ENCODE results near the gene SPRR2F.
"Not testable (repeated sequence)": the region's sequence is repeated elsewhere in the genome, so short reads cannot be mapped to it uniquely, and the experiment has no call there.

SPRR2F gene

GRCh38 chr1:153113416-153113815, at the start of gene SPRR2F:
TSS of gene SPRR2F (minus strand) at chr1:153113516. CDS start at chr1:153112733, 783 bp downstream.
- no peak within 1 kb of the TSS for H3K27ac ChIP-seq (ENCODE audit: low read length)
- H3K36me3 ChIP-seq (ENCODE audit: control insufficient read depth in 1 of 2, insufficient read depth in 2 of 2, low read length in 2 of 2), result no peaks in the 10 kb centered on the region

GRCh38 chr1:153155541-153155940, 42.2 kb upstream of the SPRR2F start:
- Histone ChIP-seq H3K27me3 (ENCODE audit: low read depth, low read length) (no peaks in the 10 kb centered on the region), H3K27ac (ENCODE audit: low read length) (no peak overlapping the region), H3K4me3 (ENCODE audit: low read depth in 1 of 2, low read length in 2 of 2) (no peak overlapping the region), H3K4me1 (ENCODE audit: control insufficient read depth in 1 of 2, insufficient read depth in 2 of 2, low read length in 2 of 2) (no peaks in the 10 kb centered on the region), H3K36me3 (ENCODE audit: control insufficient read depth in 1 of 2, insufficient read depth in 2 of 2, low read length in 2 of 2) (no peaks in the 10 kb centered on the region), H3K9me3 (ENCODE audit: control insufficient read depth in 1 of 2, low read length in 2 of 2) (peaks cover 0 to 7% of the 10 kb centered on the region in 2 donors)

More at GRCh38 chr1:153113416-153113815, at the start of gene SPRR2F:
- Histone ChIP-seq H3K9me3 (ENCODE audit: control insufficient read depth in 1 of 2, low read length in 2 of 2) (no peaks in the 10 kb centered on the region), H3K27me3 (ENCODE audit: low read depth, low read length) (no peaks in the 10 kb centered on the region), H3K4me1 (ENCODE audit: control insufficient read depth in 1 of 2, insufficient read depth in 2 of 2, low read length in 2 of 2) (no peaks in the 10 kb centered on the region), H3K4me3 (ENCODE audit: low read depth in 1 of 2, low read length in 2 of 2) (no peak within 1 kb of the TSS)

- no peaks in the 10 kb centered on the region for H3K4me1 ChIP-seq (ENCODE audit: control insufficient read depth in 1 of 2, insufficient read depth in 2 of 2, low read length in 2 of 2)
- no peaks in the 10 kb centered on the region for H3K36me3 ChIP-seq (ENCODE audit: control insufficient read depth in 1 of 2, insufficient read depth in 2 of 2, low read length in 2 of 2)
- H3K9me3 ChIP-seq (ENCODE audit: control insufficient read depth in 1 of 2, low read length in 2 of 2), result no peaks in the 10 kb centered on the region
- H3K27me3 ChIP-seq (ENCODE audit: low read depth, low read length), result no peaks in the 10 kb centered on the region
- no peak overlapping the region for H3K4me3 ChIP-seq (ENCODE audit: low read depth in 1 of 2, low read length in 2 of 2)
- H3K27ac ChIP-seq (ENCODE audit: low read length), result no peak overlapping the region
These were observed 39.2 kb upstream of the SPRR2F start for GRCh38 chr1:153152481-153152880.

GRCh38 chr1:153150846-153151245, 37.5 kb upstream of the SPRR2F start, which contains the start of gene SPRR2G:
TSS of gene SPRR2G (minus strand) at chr1:153150890. CDS start at chr1:153150110, 780 bp downstream.
- Histone ChIP-seq H3K4me1 (ENCODE audit: control insufficient read depth in 1 of 2, insufficient read depth in 2 of 2, low read length in 2 of 2) (no peaks in the 10 kb centered on the region), H3K9me3 (ENCODE audit: control insufficient read depth in 1 of 2, low read length in 2 of 2) (no peaks in the 10 kb centered on the region), H3K27ac (ENCODE audit: low read length) (no peak within 1 kb of the TSS), H3K36me3 (ENCODE audit: control insufficient read depth in 1 of 2, insufficient read depth in 2 of 2, low read length in 2 of 2) (no peaks in the 10 kb centered on the region), H3K27me3 (ENCODE audit: low read depth, low read length) (no peaks in the 10 kb centered on the region), H3K4me3 (ENCODE audit: low read depth in 1 of 2, low read length in 2 of 2) (no peak within 1 kb of the TSS)

GRCh38 chr1:153141377-153141776, 28.1 kb upstream of the SPRR2F start:
- no peaks in the 10 kb centered on the region for H3K36me3 ChIP-seq (ENCODE audit: control insufficient read depth in 1 of 2, insufficient read depth in 2 of 2, low read length in 2 of 2)
- H3K4me3 ChIP-seq (ENCODE audit: low read depth in 1 of 2, low read length in 2 of 2), result no peak overlapping the region
- no peaks in the 10 kb centered on the region for H3K4me1 ChIP-seq (ENCODE audit: control insufficient read depth in 1 of 2, insufficient read depth in 2 of 2, low read length in 2 of 2)

GRCh38 chr1:153140484-153140883, 27.2 kb upstream of the SPRR2F start:
- Histone ChIP-seq H3K36me3 (ENCODE audit: control insufficient read depth in 1 of 2, insufficient read depth in 2 of 2, low read length in 2 of 2) (no peaks in the 10 kb centered on the region), H3K4me1 (ENCODE audit: control insufficient read depth in 1 of 2, insufficient read depth in 2 of 2, low read length in 2 of 2) (no peaks in the 10 kb centered on the region), H3K4me3 (ENCODE audit: low read depth in 1 of 2, low read length in 2 of 2) (no peak overlapping the region), H3K27ac (ENCODE audit: low read length) (no peak overlapping the region), H3K27me3 (ENCODE audit: low read depth, low read length) (no peaks in the 10 kb centered on the region), H3K9me3 (ENCODE audit: control insufficient read depth in 1 of 2, low read length in 2 of 2) (no peaks in the 10 kb centered on the region)

More at GRCh38 chr1:153141377-153141776, 28.1 kb upstream of the SPRR2F start:
- no peaks in the 10 kb centered on the region for H3K27me3 ChIP-seq (ENCODE audit: low read depth, low read length)
- H3K27ac ChIP-seq (ENCODE audit: low read length), result no peak overlapping the region
- H3K9me3 ChIP-seq (ENCODE audit: control insufficient read depth in 1 of 2, low read length in 2 of 2), result no peaks in the 10 kb centered on the region

GRCh38 chr1:153133743-153134142, 20.4 kb upstream of the SPRR2F start:
- H3K27ac ChIP-seq (ENCODE audit: low read length), result no peak overlapping the region
- no peaks in the 10 kb centered on the region for H3K36me3 ChIP-seq (ENCODE audit: control insufficient read depth in 1 of 2, insufficient read depth in 2 of 2, low read length in 2 of 2)
- no peaks in the 10 kb centered on the region for H3K27me3 ChIP-seq (ENCODE audit: low read depth, low read length)
- no peak overlapping the region for H3K4me3 ChIP-seq (ENCODE audit: low read depth in 1 of 2, low read length in 2 of 2)
- H3K9me3 ChIP-seq (ENCODE audit: control insufficient read depth in 1 of 2, low read length in 2 of 2), result no peaks in the 10 kb centered on the region
- H3K4me1 ChIP-seq (ENCODE audit: control insufficient read depth in 1 of 2, insufficient read depth in 2 of 2, low read length in 2 of 2), result no peaks in the 10 kb centered on the region

GRCh38 chr1:153133267-153133666, 20.0 kb upstream of the SPRR2F start:
- no peaks in the 10 kb centered on the region for H3K27me3 ChIP-seq (ENCODE audit: low read depth, low read length)
- no peak overlapping the region for H3K4me3 ChIP-seq (ENCODE audit: low read depth in 1 of 2, low read length in 2 of 2)
- no peak overlapping the region for H3K27ac ChIP-seq (ENCODE audit: low read length)
- H3K4me1 ChIP-seq (ENCODE audit: control insufficient read depth in 1 of 2, insufficient read depth in 2 of 2, low read length in 2 of 2), result no peaks in the 10 kb centered on the region
- no peaks in the 10 kb centered on the region for H3K9me3 ChIP-seq (ENCODE audit: control insufficient read depth in 1 of 2, low read length in 2 of 2)
- H3K36me3 ChIP-seq (ENCODE audit: control insufficient read depth in 1 of 2, insufficient read depth in 2 of 2, low read length in 2 of 2), result no peaks in the 10 kb centered on the region

- not testable (repeated sequence) for H3K36me3 ChIP-seq (ENCODE audit: control insufficient read depth in 1 of 2, insufficient read depth in 2 of 2, low read length in 2 of 2); H3K4me3 ChIP-seq (ENCODE audit: low read depth in 1 of 2, low read length in 2 of 2)
These were observed 15.4 kb upstream of the SPRR2F start for GRCh38 chr1:153128688-153129087.

GRCh38 chr1:153127296-153127695, 14.0 kb upstream of the SPRR2F start:
- H3K27ac ChIP-seq (ENCODE audit: low read length), result no peak overlapping the region
- no peak overlapping the region for H3K4me3 ChIP-seq (ENCODE audit: low read depth in 1 of 2, low read length in 2 of 2)
- H3K36me3 ChIP-seq (ENCODE audit: control insufficient read depth in 1 of 2, insufficient read depth in 2 of 2, low read length in 2 of 2), result no peaks in the 10 kb centered on the region
- H3K4me1 ChIP-seq (ENCODE audit: control insufficient read depth in 1 of 2, insufficient read depth in 2 of 2, low read length in 2 of 2), result no peaks in the 10 kb centered on the region
- no peaks in the 10 kb centered on the region for H3K27me3 ChIP-seq (ENCODE audit: low read depth, low read length)
- H3K9me3 ChIP-seq (ENCODE audit: control insufficient read depth in 1 of 2, low read length in 2 of 2), result peaks cover 6 to 22% of the 10 kb centered on the region in 2 donors

More at GRCh38 chr1:153128688-153129087, 15.4 kb upstream of the SPRR2F start:
- H3K9me3 ChIP-seq (ENCODE audit: control insufficient read depth in 1 of 2, low read length in 2 of 2), result peaks cover 6 to 19% of the 10 kb centered on the region in 2 donors
- H3K4me1 ChIP-seq (ENCODE audit: control insufficient read depth in 1 of 2, insufficient read depth in 2 of 2, low read length in 2 of 2); H3K27me3 ChIP-seq (ENCODE audit: low read depth, low read length); H3K27ac ChIP-seq (ENCODE audit: low read length): not testable (repeated sequence)

- H3K4me3 ChIP-seq (ENCODE audit: low read depth in 1 of 2, low read length in 2 of 2), result no peak overlapping the region
- H3K27me3 ChIP-seq (ENCODE audit: low read depth, low read length), result no peaks in the 10 kb centered on the region
- no peak overlapping the region for H3K27ac ChIP-seq (ENCODE audit: low read length)
- no peaks in the 10 kb centered on the region for H3K36me3 ChIP-seq (ENCODE audit: control insufficient read depth in 1 of 2, insufficient read depth in 2 of 2, low read length in 2 of 2)
- H3K9me3 ChIP-seq (ENCODE audit: control insufficient read depth in 1 of 2, low read length in 2 of 2), result peaks cover 6 to 22% of the 10 kb centered on the region in 2 donors
- no peaks in the 10 kb centered on the region for H3K4me1 ChIP-seq (ENCODE audit: control insufficient read depth in 1 of 2, insufficient read depth in 2 of 2, low read length in 2 of 2)
These were observed 12.2 kb upstream of the SPRR2F start for GRCh38 chr1:153125536-153125935.

- H3K4me1 ChIP-seq (ENCODE audit: control insufficient read depth in 1 of 2, insufficient read depth in 2 of 2, low read length in 2 of 2); H3K4me3 ChIP-seq (ENCODE audit: low read depth in 1 of 2, low read length in 2 of 2); H3K27ac ChIP-seq (ENCODE audit: low read length); H3K27me3 ChIP-seq (ENCODE audit: low read depth, low read length); H3K36me3 ChIP-seq (ENCODE audit: control insufficient read depth in 1 of 2, insufficient read depth in 2 of 2, low read length in 2 of 2): not testable (repeated sequence)
- H3K9me3 ChIP-seq (ENCODE audit: control insufficient read depth in 1 of 2, low read length in 2 of 2), result peaks cover 6 to 22% of the 10 kb centered on the region in 2 donors
These were observed 10.5 kb upstream of the SPRR2F start for GRCh38 chr1:153123793-153124192.

Data from muscle layer of duodenum (tissue), 2 donors.